Activated naive CD8-positive, alpha-beta T cell treated with anti-CD3 and anti-CD28 coated beads, Interleukin-2, amount 50 U/mL, for 24 hours (primary cell): ENCODE data around the gene QSOX2.
"Not testable (repeated sequence)": the region's sequence is repeated elsewhere in the genome, so short reads cannot be mapped to it uniquely, and the experiment has no call there.

ENCODE experiments used
- ATAC-seq: fragments of 150-1000 bp; cut with Tn5 transposase; one replicate; pipeline ENCODE4 v1.10.0; 2021
- DNase-seq: peaks from one replicate; pipeline ENCODE4 v3.0.0; 2021
- H3K27ac Mint-ChIP-seq: one replicate; pipeline ENCODE4 v1.8.0; 2021; ENCODE audit warnings: mild to moderate bottlenecking, mixed read lengths
- H3K27me3 Mint-ChIP-seq: one replicate; pipeline ENCODE4 v1.8.0; 2021; ENCODE audit warnings: mixed read lengths
- H3K36me3 Mint-ChIP-seq: one replicate; pipeline ENCODE4 v1.8.0; 2021; ENCODE audit warnings: low read depth, mixed read lengths
- H3K4me1 Mint-ChIP-seq: one replicate; pipeline ENCODE4 v1.8.0; 2021; ENCODE audit warnings: mixed read lengths
- H3K4me3 Mint-ChIP-seq: one replicate; pipeline ENCODE4 v1.8.0; 2021; ENCODE audit warnings: mild to moderate bottlenecking, moderate library complexity, mixed read lengths
- H3K9me3 Mint-ChIP-seq: one replicate; pipeline ENCODE4 v1.8.0; 2021; ENCODE audit warnings: mixed read lengths

QSOX2 gene

DNA sequence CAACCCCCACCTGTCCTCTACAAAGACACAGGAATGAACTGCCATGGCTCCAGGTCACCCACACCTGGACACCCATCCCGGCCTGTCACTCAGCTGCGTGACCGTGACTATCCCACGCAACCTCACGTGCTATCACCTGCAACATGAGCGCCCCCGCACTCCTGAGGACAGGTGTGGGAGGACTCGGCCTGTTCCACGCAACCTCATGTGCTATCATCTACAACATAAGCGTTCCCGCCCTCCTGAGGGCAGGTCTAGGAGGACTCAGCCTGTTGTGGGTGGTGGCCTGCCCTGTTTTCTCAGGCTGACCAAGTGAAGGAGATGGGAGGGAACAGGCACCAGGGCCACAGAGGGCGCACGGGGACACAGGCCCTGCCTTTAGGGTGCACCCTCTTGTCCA, 4.1 kb downstream of the QSOX2 start:
- no peak overlapping the region for H3K27ac Mint-ChIP-seq
- H3K36me3 Mint-ChIP-seq: peaks cover 11% of the 10 kb centered on the region

GRCh38 chr9:136240941-136241340, 4.7 kb downstream of the QSOX2 start:
- Mint-ChIP-seq H3K4me1 (peaks cover 59% of the 10 kb centered on the region), H3K9me3 (no peaks in the 10 kb centered on the region), H3K27ac (no peak overlapping the region), H3K36me3 (peaks cover 11% of the 10 kb centered on the region), H3K4me3 (no peak overlapping the region), H3K27me3 (no peaks in the 10 kb centered on the region)
- ATAC-seq (no peak), DNase-seq (no peak)

More for the DNA sequence above, 4.1 kb downstream of the QSOX2 start:
- H3K4me3 Mint-ChIP-seq: no peak overlapping the region
- no peaks in the 10 kb centered on the region for H3K27me3 Mint-ChIP-seq
- H3K4me1 Mint-ChIP-seq: peaks cover 62% of the 10 kb centered on the region
- DNase-seq (no peak), ATAC-seq (no peak)
- H3K9me3 Mint-ChIP-seq: no peaks in the 10 kb centered on the region

GRCh38 chr9:136239983-136240330, 5.7 kb downstream of the QSOX2 start:
- H3K27ac Mint-ChIP-seq: no peak overlapping the region
- no peak overlapping the region for H3K4me3 Mint-ChIP-seq
- no peaks in the 10 kb centered on the region for H3K27me3 Mint-ChIP-seq
- peaks cover 18% of the 10 kb centered on the region for H3K36me3 Mint-ChIP-seq
- H3K4me1 Mint-ChIP-seq: peaks cover 57% of the 10 kb centered on the region
- ATAC-seq: no peak
- no peaks in the 10 kb centered on the region for H3K9me3 Mint-ChIP-seq
- peak; percentile 21 for DNase-seq

DNA sequence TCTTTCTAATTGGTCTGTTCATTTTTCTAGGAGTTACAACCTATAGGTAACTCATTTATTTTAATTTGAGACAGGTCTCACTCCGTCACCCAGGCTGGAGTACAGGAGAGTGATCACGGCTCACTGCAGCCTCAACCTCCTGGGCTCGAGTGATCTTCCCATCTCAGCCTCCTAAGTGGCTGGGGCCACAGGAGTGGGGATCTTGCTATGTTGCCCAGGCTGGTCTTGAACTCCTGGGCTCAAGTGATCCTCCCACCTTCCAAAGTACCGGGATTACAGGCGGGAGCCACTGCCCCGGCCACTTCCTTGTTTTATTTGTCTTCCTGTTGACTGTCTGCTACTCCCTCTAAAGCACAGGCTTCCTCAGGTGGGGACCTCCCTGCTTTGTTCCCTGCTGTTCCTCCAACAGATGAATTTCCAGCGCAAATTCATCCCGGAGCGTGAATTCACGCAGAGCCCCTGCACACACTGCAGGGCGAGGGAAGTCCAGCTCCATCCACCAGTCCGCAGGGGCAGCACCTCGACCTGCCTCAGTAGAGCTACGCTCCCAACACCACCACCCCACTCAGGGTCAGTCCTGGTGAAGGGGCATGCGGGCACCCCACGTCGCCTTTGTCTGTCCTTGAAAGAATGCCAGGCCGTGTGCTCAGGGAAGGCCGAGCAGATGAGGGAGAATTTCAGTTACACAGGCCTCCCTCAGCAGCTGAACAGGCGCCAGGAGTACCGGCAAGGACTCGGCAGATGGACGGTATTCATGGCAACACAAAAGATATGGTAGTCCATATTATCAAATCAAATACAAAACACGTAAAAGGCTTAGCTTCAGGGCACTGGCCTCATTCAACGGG, 6.3 kb downstream of the QSOX2 start:
- peak overlapping the region; percentile 11 for H3K4me3 Mint-ChIP-seq
- no peaks in the 10 kb centered on the region for H3K27me3 Mint-ChIP-seq
- H3K4me1 Mint-ChIP-seq: peaks cover 54% of the 10 kb centered on the region
- DNase-seq: no peak
- no peak overlapping the region for H3K27ac Mint-ChIP-seq
- H3K9me3 Mint-ChIP-seq: no peaks in the 10 kb centered on the region
- ATAC-seq: no peak
- peaks cover 18% of the 10 kb centered on the region for H3K36me3 Mint-ChIP-seq

GRCh38 chr9:136238342-136238732, 7.3 kb downstream of the QSOX2 start:
- H3K27me3 Mint-ChIP-seq: no peaks in the 10 kb centered on the region
- DNase-seq (no peak), ATAC-seq (no peak)
- peaks cover 15% of the 10 kb centered on the region for H3K36me3 Mint-ChIP-seq
- H3K4me1 Mint-ChIP-seq: peaks cover 54% of the 10 kb centered on the region
- no peaks in the 10 kb centered on the region for H3K9me3 Mint-ChIP-seq
- H3K27ac Mint-ChIP-seq: no peak overlapping the region
- no peak overlapping the region for H3K4me3 Mint-ChIP-seq

GRCh38 chr9:136237486-136238341, 7.9 kb downstream of the QSOX2 start:
- no peaks in the 10 kb centered on the region for H3K9me3 Mint-ChIP-seq
- H3K4me1 Mint-ChIP-seq: peaks cover 54% of the 10 kb centered on the region
- no peaks in the 10 kb centered on the region for H3K27me3 Mint-ChIP-seq
- no peak overlapping the region for H3K27ac Mint-ChIP-seq
- DNase-seq (no peak), ATAC-seq (no peak)
- H3K4me3 Mint-ChIP-seq: no peak overlapping the region
- peaks cover 16% of the 10 kb centered on the region for H3K36me3 Mint-ChIP-seq

- H3K4me3 Mint-ChIP-seq, H3K27me3 Mint-ChIP-seq, DNase-seq, H3K27ac Mint-ChIP-seq, ATAC-seq, H3K9me3 Mint-ChIP-seq: not testable (repeated sequence)
- Mint-ChIP-seq H3K36me3 (peaks cover 12% of the 10 kb centered on the region), H3K4me1 (peaks cover 56% of the 10 kb centered on the region)
Observed at GRCh38 chr9:136236471-136237410, 8.9 kb downstream of the QSOX2 start.

GRCh38 chr9:136235709-136236455, 9.7 kb downstream of the QSOX2 start:
- ATAC-seq (no peak), DNase-seq (no peak)
- Mint-ChIP-seq H3K27me3 (no peaks in the 10 kb centered on the region), H3K27ac (no peak overlapping the region), H3K36me3 (peaks cover 11% of the 10 kb centered on the region), H3K9me3 (no peaks in the 10 kb centered on the region), H3K4me1 (peaks cover 49% of the 10 kb centered on the region), H3K4me3 (no peak overlapping the region)

DNA sequence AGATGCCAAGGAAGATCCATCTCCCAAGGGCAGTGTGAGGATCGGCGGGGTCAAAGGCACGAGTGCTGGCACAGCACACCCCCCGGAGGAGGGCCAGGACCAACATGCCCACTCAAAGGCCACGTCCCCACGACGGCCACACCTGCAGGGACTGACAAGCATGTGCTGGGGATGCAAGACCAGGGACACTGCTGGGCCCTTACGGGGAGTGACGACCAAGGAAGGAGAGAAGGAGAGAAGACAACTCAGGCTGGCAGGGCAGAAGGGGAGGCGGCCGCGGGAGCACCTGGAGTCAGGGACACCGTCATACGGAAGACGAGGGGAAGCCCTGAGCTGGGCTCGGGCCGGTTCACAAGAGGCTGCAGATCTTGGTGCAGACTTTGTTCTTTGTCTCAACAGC, 10.4 kb downstream of the QSOX2 start:
- Mint-ChIP-seq H3K36me3 (peaks cover 11% of the 10 kb centered on the region), H3K4me3 (no peak overlapping the region), H3K27me3 (no peaks in the 10 kb centered on the region), H3K27ac (no peak overlapping the region), H3K4me1 (peaks cover 46% of the 10 kb centered on the region), H3K9me3 (no peaks in the 10 kb centered on the region)
- no peak for ATAC-seq
- no peak for DNase-seq

GRCh38 chr9:136234597-136234996, 11.0 kb downstream of the QSOX2 start:
- Mint-ChIP-seq H3K9me3 (no peaks in the 10 kb centered on the region), H3K27me3 (no peaks in the 10 kb centered on the region), H3K27ac (no peak overlapping the region), H3K4me1 (peaks cover 45% of the 10 kb centered on the region), H3K4me3 (no peak overlapping the region), H3K36me3 (peaks cover 11% of the 10 kb centered on the region)
- DNase-seq (no peak), ATAC-seq (no peak)

GRCh38 chr9:136233868-136234267, 11.7 kb downstream of the QSOX2 start:
- DNase-seq (no peak), ATAC-seq (no peak)
- Mint-ChIP-seq H3K27me3 (no peaks in the 10 kb centered on the region), H3K36me3 (peaks cover 11% of the 10 kb centered on the region), H3K27ac (peak overlapping the region; percentile 80), H3K9me3 (no peaks in the 10 kb centered on the region), H3K4me3 (no peak overlapping the region), H3K4me1 (peaks cover 38% of the 10 kb centered on the region)

DNA sequence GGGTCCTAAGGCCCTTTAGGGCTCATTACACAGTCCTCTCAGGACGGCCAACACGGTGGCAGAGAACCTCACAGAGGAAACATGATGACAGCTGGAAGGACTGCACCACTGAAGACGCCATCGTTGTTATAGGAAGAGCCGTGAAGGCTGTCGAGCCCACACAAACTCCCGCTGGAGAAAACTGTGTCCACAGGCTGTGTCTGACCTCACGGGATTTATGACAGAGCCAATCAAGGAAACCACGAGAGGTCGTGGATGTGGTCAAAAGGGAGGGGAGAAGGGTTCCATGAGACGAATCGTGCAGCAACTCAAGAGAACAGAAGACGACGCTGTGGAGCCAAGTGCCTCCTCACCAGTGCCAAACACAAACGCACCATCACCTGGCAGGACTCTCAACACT, 12.2 kb downstream of the QSOX2 start:
- Mint-ChIP-seq H3K4me3 (no peak overlapping the region), H3K27me3 (no peaks in the 10 kb centered on the region), H3K36me3 (peaks cover 11% of the 10 kb centered on the region), H3K9me3 (no peaks in the 10 kb centered on the region), H3K27ac (peak overlapping the region; percentile 80), H3K4me1 (peaks cover 39% of the 10 kb centered on the region)
- ATAC-seq: peak; percentile 73
- peak; percentile 26 for DNase-seq

DNA sequence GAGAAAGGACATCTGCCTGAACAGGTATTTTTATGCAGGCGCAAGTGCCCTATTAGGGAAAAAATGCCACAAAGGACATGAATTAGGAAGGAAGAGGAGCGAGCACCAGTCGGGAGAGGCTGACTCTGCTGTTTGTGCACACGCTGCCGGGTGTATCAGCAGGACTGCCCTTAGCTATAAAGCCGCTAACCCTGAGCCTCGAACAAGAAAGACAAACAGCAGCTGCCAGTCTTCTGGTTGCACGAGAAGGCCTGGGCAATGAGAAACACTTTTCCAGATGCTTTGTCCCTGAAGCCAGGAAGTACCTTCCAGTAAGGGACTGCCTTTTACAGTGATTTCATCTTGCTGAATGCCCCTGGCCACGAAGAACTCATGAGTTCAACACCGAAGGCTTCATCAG, 12.6 kb downstream of the QSOX2 start:
- DNase-seq: no peak
- H3K27ac Mint-ChIP-seq: peak overlapping the region; percentile 80
- peaks cover 39% of the 10 kb centered on the region for H3K4me1 Mint-ChIP-seq
- H3K36me3 Mint-ChIP-seq: peaks cover 11% of the 10 kb centered on the region
- no peak overlapping the region for H3K4me3 Mint-ChIP-seq
- H3K27me3 Mint-ChIP-seq: no peaks in the 10 kb centered on the region
- ATAC-seq: no peak
- H3K9me3 Mint-ChIP-seq: no peaks in the 10 kb centered on the region
